Limb (tissue), 2 donors: ENCODE results near the gene CT45A9.
"Not testable (repeated sequence)": the region's sequence is repeated elsewhere in the genome, so short reads cannot be mapped to it uniquely, and the experiment has no call there.

Experiments used
- DNase-seq, 2 donors: peaks; one replicate each; pipeline ENCODE4 v3.0.0-alpha.2; 2016; ENCODE audit errors: extremely low spot score in 2 of 2

Gene CT45A9

DNA sequence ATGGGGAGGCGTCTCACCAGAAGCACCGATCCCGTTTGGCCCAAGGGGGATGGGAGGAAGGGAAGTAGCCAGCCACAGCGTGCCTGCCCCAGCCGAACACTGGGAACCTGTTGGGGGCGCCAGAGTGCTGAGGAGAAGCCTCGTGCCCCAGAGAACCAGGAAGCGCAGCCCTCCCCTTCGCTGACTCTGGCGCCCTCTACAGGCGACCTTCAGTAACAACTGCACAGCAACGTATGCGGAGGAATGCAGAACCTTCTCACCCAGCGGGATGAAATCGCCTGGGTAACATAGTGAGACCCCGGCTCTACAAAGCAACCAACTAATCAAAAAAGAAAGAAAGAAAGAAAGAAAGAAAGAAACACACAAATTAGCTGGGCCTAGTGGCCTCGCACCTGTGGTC is at the start of gene CT45A9:
Gene CT45A9, minus strand, starts transcription at position 101 of the 400 bp plus-strand sequence. CDS start 3,751 bp downstream, outside the sequence.
- not testable (repeated sequence) for DNase-seq

- DNase-seq: not testable (repeated sequence)
These were observed 48.9 kb upstream of the CT45A9 start for GRCh38 chrX:135920516-135920915.

DNA sequence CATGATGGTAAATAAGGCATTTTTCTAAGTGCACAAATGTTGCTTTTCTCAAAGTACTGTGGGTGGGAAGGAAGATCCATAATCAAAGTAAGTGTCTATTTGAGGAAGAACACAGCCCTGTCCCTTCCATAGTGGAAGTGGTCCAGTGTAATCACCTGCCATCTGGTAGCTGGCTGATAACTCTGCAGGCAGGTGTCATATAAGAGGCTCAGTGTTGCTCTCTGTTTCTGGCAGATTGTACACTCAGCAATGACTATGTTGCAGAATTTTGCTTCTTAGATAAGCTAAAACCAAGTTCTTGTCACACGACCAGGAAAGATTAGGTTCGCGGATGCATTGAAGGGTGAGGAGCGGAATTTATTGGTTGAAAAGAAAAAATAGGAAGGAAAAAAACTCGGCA is 42.8 kb upstream of the CT45A9 start:
- no peak for DNase-seq

- no peak for DNase-seq
These were observed 38.6 kb upstream of the CT45A9 start for GRCh38 chrX:135910251-135910650.

GRCh38 chrX:135893294-135893817 is 21.7 kb upstream of the CT45A9 start, which contains the start of the genes CT45A10 and SAGE1:
TSS of gene CT45A10 (minus strand) at chrX:135893444. CDS start at chrX:135885344, 8,100 bp downstream.
TSS of gene SAGE1 (plus strand) at chrX:135893716. CDS start at chrX:135896243, 2,527 bp downstream.
- DNase-seq: no peak

- no peak for DNase-seq
These were observed 21.2 kb upstream of the CT45A9 start for GRCh38 chrX:135892781-135893180.

- no peak for DNase-seq
These were observed 18.5 kb upstream of the CT45A9 start for GRCh38 chrX:135890087-135890585.

- not testable (repeated sequence) for DNase-seq
These were observed 17.4 kb upstream of the CT45A9 start for GRCh38 chrX:135888976-135889375.

DNA sequence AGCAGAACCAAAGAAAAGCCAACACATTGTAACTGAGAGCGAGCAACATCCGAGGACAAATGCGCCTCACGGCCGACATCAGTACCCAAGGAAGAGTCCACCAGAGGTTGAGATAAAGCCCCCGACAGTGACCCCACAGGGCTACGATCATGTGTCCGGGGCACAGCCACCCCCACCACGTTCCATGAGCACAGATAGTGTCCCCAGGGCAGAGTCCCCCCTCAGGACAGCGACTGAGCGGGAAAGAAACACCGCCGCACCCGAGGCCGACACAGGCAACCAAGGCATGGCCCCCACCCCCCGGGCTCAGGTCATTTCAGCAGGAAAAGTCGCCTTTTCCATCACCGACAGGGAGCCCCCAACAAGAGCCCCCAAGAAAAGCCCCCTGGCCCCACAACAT is 16.6 kb upstream of the CT45A9 start:
- DNase-seq: not testable (repeated sequence)

GRCh38 chrX:135882741-135883140 is 11.1 kb upstream of the CT45A9 start:
- DNase-seq: not testable (repeated sequence)

DNA sequence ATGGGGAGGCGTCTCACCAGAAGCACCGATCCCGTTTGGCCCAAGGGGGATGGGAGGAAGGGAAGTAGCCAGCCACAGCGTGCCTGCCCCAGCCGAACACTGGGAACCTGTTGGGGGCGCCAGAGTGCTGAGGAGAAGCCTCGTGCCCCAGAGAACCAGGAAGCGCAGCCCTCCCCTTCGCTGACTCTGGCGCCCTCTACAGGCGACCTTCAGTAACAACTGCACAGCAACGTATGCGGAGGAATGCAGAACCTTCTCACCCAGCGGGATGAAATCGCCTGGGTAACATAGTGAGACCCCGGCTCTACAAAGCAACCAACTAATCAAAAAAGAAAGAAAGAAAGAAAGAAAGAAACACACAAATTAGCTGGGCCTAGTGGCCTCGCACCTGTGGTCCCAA is 17.2 kb downstream of the CT45A9 start, which contains the start of gene CT45A8:
Gene CT45A8, minus strand, starts transcription at position 101 of the 400 bp plus-strand sequence. CDS start 3,755 bp downstream, outside the sequence.
- not testable (repeated sequence) for DNase-seq

DNA sequence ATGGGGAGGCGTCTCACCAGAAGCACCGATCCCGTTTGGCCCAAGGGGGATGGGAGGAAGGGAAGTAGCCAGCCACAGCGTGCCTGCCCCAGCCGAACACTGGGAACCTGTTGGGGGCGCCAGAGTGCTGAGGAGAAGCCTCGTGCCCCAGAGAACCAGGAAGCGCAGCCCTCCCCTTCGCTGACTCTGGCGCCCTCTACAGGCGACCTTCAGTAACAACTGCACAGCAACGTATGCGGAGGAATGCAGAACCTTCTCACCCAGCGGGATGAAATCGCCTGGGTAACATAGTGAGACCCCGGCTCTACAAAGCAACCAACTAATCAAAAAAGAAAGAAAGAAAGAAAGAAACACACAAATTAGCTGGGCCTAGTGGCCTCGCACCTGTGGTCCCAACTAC is 34.4 kb downstream of the CT45A9 start, which contains the start of gene CT45A7:
Gene CT45A7, minus strand, starts transcription at position 101 of the 400 bp plus-strand sequence. CDS start 3,747 bp downstream, outside the sequence.
- not testable (repeated sequence) for DNase-seq

GRCh38 chrX:135819912-135820311 is 51.7 kb downstream of the CT45A9 start, which contains the start of gene CT45A2:
TSS of gene CT45A2 (minus strand) at chrX:135820012. CDS start at chrX:135816265, 3,747 bp downstream.
- not testable (repeated sequence) for DNase-seq
